HG02623 (cell line): ENCODE data around the gene DDX39B.
"Not testable (repeated sequence)": the region's sequence is repeated elsewhere in the genome, so short reads cannot be mapped to it uniquely, and the experiment has no call there.

Experiments
- ATAC-seq: cut with Tn5 transposase; IDR thresholded peaks from one replicate; pipeline ENCODE4 v1.9.1; 2021; ENCODE audit warnings: moderate library complexity; ENCODE audit not compliant: unreplicated experiment

Gene DDX39B

DNA sequence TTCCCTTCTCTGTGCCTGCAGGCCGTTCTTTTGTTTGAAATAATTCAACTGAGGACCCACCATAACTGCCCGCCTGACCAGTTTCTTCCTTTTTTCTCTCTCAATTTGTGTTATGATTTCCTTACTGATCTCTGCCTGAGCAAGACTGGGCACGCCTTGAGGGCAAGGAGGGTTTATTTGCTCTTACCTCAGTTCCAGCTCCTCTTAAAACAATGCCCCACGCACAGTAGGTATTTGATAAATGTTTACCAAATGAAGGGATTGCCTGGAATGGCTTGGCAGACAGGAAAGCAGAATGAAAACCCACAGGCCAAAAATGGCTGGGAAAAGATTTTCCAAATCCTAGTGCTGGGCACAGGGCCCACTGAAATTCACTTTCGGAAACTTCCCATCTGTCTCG is 54.1 kb downstream of the DDX39B start:
- not testable (repeated sequence) for ATAC-seq

DNA sequence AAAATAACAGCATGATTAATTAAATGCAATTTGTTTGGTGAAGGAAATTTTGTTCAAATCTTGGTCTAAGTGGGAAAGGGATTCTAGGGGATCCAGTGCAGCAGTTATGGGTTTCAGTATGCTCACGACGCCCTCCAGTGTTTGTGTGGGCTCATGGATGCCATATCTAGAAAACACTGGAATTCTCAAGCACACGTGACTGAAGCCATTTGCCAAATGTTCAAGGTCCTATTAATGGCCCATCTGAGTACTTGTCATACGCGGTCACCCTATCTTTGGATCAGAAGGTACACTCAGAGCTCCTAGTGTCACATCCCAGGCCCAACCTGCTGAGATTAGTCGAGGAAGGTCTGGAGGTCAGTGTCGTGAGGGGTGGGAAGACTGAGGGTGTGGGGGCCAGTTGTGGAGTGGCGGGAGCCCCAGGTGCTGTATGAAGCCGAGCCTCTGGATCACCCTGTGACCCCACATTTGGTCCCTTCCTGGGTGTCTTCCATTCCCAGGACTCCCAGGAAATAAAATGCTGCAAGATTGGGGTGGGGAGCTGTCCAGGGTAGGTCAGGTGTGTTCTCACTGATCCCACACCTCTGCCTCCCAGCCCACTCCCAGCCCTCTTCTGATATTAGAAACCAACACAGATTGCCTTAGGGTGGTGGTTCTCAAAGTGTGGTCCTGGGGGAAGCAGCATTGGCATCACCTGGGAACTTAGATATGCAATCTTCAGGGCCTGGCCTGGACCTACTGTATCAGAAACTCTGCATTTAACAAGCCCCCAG is 55.6 kb downstream of the DDX39B start:
- not testable (repeated sequence) for ATAC-seq

DNA sequence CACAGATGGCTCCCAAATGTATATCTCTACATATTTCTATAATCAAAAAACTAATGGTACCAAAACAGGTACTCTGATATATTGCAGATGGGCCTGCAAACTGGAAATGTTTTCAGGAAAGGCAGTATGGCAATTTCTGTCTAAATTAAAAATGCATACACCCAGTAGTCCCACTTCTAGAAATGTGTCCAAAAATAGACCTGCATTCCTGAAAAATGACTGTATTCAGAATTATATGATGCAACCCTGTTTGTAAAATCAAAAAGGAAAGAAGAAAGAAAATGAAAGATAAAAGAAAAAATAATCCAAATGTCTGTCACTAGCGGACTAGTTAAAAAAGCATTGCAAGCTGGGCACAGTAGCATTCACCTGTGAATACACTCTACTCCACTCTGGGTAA is 56.7 kb downstream of the DDX39B start:
- no peak for ATAC-seq

DNA sequence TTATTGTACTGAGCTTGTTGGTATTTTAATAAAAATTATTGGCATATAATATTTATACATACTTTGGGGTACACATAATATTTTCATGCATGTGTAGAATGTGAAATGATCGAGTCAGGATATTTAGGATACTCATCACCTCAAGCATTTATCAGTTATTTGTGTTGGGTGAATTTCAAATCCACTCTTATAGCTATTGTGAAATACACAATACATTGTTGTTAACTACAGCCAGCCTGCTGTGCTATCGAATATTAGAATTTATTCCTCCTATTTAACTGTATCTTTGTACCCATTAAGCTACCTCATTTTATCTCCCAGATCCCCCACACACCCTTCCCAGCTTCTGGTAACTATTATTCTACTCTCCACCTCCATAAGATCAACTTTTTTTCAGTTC is 58.4 kb downstream of the DDX39B start:
- no peak for ATAC-seq

DNA sequence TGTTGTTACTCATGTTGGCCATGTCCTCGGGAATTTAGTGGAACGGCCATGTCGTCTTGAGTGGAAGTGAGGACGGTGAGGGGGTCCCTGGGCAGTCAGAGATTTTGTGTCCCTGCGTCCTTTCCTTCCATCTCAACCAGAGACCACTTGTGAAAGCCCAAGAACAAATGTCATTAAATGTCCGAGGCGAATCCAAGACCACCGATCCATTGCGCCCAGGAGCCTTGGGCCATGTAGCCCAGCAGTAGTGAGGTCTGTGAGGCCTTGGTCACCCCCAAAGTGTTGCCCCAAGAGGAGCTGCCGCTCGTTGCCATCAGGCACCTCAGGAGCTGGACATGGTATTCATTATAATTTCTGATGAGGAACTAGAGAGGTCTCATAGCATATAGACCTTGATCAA is 61.2 kb downstream of the DDX39B start:
- ATAC-seq = no peak
